Stimulated activated CD4-positive, alpha-beta T cell treated with anti-CD3 and anti-CD28 coated beads, Interleukin-4, amount 100 ng/mL, for 1 hour (primary cell): Measurements from ENCODE around the gene CRIM1.

Experiments used
- DNase-seq: peaks from one replicate; pipeline ENCODE4 v3.0.0-alpha.2; 2020

CRIM1 gene

GRCh38 chr2:36456227-36457175 lies 100.9 kb downstream of the CRIM1 start:
- no peak for DNase-seq

GRCh38 chr2:36458106-36458505 lies 102.5 kb downstream of the CRIM1 start:
- no peak for DNase-seq

- DNase-seq, result no peak
Observed at GRCh38 chr2:36459725-36460137, 104.2 kb downstream of the CRIM1 start.

- no peak for DNase-seq
Observed at GRCh38 chr2:36461039-36461681, 105.6 kb downstream of the CRIM1 start.

- DNase-seq, result no peak
Observed at GRCh38 chr2:36462311-36462935, 106.8 kb downstream of the CRIM1 start.

- DNase-seq, result no peak
Observed at GRCh38 chr2:36463365-36463764, 107.8 kb downstream of the CRIM1 start.

- DNase-seq, result no peak
Observed at GRCh38 chr2:36464006-36464721, 108.6 kb downstream of the CRIM1 start.

- no peak for DNase-seq
Observed at GRCh38 chr2:36466135-36466534, 110.6 kb downstream of the CRIM1 start.

GRCh38 chr2:36468463-36469105 lies 113.0 kb downstream of the CRIM1 start:
- no peak for DNase-seq

GRCh38 chr2:36469106-36469477 lies 113.5 kb downstream of the CRIM1 start:
- no peak for DNase-seq

- DNase-seq, result no peak
Observed at GRCh38 chr2:36469710-36470109, 114.1 kb downstream of the CRIM1 start.

- DNase-seq, result no peak
Observed at GRCh38 chr2:36473230-36473629, 117.7 kb downstream of the CRIM1 start.

- no peak for DNase-seq
Observed at GRCh38 chr2:36476411-36476810, 120.8 kb downstream of the CRIM1 start.

- no peak for DNase-seq
Observed at GRCh38 chr2:36477315-36477714, 121.7 kb downstream of the CRIM1 start.

GRCh38 chr2:36477746-36478145 lies 122.2 kb downstream of the CRIM1 start:
- no peak for DNase-seq

- no peak for DNase-seq
Observed at GRCh38 chr2:36478332-36478738, 122.8 kb downstream of the CRIM1 start.

- DNase-seq, result no peak
Observed at GRCh38 chr2:36478999-36479398, 123.4 kb downstream of the CRIM1 start.

- DNase-seq, result no peak
Observed at GRCh38 chr2:36479406-36479805, 123.8 kb downstream of the CRIM1 start.

- DNase-seq, result no peak
Observed at GRCh38 chr2:36480028-36480427, 124.5 kb downstream of the CRIM1 start.

- no peak for DNase-seq
Observed at GRCh38 chr2:36480636-36481035, 125.1 kb downstream of the CRIM1 start.

GRCh38 chr2:36481709-36482108 lies 126.1 kb downstream of the CRIM1 start:
- DNase-seq, result no peak

GRCh38 chr2:36482576-36483214 lies 127.1 kb downstream of the CRIM1 start:
- no peak for DNase-seq
